T-helper 1 cell treated with Interleukin-12 subunit alpha and Interleukin-12 subunit beta and Interleukin-4 antibody, amounts not matched to agents 30 μg/mL and 1 μg/mL, for 36 hours (primary cell): ENCODE data around the gene TNFSF9.
"Not testable (repeated sequence)": the region's sequence is repeated elsewhere in the genome, so short reads cannot be mapped to it uniquely, and the experiment has no call there.

Experiments used
- H3K27ac Mint-ChIP-seq: one replicate; pipeline ENCODE4 v1.8.0; 2021; ENCODE audit warnings: mild to moderate bottlenecking, mixed read lengths
- H3K27me3 Mint-ChIP-seq: one replicate; pipeline ENCODE4 v1.8.0; 2021; ENCODE audit warnings: low read depth, mixed read lengths
- H3K36me3 Mint-ChIP-seq: one replicate; pipeline ENCODE4 v1.8.0; 2021; ENCODE audit warnings: low read depth, mixed read lengths
- H3K4me1 Mint-ChIP-seq: one replicate; pipeline ENCODE4 v1.8.0; 2021; ENCODE audit warnings: low read depth, mixed read lengths
- H3K4me3 Mint-ChIP-seq: one replicate; pipeline ENCODE4 v1.8.0; 2021; ENCODE audit warnings: mild to moderate bottlenecking, moderate library complexity, mixed read lengths
- H3K9me3 Mint-ChIP-seq: one replicate; pipeline ENCODE4 v1.8.0; 2021; ENCODE audit warnings: mixed read lengths

TNFSF9 gene

DNA sequence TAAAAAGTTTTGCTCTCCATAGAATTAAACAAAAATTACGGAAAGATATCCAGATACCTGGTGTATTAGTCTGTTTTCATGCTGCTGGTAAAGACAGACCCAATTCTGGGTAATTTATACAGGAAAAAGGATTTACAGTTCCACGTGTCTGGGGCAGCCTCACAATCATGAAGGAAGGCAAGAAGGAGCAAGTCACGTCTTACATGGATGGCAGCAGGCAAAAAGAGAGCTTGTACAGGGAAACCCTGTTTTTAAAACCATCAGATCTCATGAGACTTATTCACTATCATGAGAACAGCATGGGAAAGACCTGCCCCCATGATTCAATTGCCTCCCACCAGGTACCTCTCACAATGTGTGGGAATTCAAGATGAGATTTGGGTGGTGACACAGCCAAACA is 35.9 kb downstream of the TNFSF9 start:
- peaks cover 27% of the 10 kb centered on the region for H3K27me3 Mint-ChIP-seq
- peaks cover 24% of the 10 kb centered on the region for H3K9me3 Mint-ChIP-seq
- not testable (repeated sequence) for H3K4me1 Mint-ChIP-seq, H3K27ac Mint-ChIP-seq, H3K4me3 Mint-ChIP-seq, H3K36me3 Mint-ChIP-seq

GRCh38 chr19:6568010-6568526 is 37.2 kb downstream of the TNFSF9 start:
- Mint-ChIP-seq H3K9me3 (peaks cover 24% of the 10 kb centered on the region), H3K27me3 (peaks cover 23% of the 10 kb centered on the region), H3K27ac (no peak overlapping the region), H3K4me3 (no peak overlapping the region), H3K36me3 (peaks cover 2% of the 10 kb centered on the region), H3K4me1 (peaks cover 2% of the 10 kb centered on the region)

DNA sequence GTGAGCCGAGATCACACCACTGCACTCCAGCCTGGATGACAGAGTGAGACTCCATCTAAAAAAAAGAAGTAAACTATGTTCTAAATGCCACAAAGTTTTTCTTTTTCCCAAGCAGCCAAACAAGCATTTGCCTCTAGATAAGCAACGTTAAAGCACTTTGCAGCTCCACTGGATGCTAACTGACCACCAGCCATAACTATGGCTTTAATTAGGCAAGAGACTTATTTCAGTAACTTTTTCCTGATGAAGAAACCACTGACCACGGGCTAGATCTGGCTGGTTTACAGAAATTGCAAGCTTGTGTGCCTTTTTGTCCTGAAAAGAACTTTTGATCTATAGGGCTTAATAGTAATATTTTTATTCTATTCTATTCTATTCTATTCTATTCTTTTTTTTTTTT is 38.0 kb downstream of the TNFSF9 start:
- H3K36me3 Mint-ChIP-seq = peaks cover 2% of the 10 kb centered on the region
- peaks cover 22% of the 10 kb centered on the region for H3K9me3 Mint-ChIP-seq
- H3K4me1 Mint-ChIP-seq = peaks cover 2% of the 10 kb centered on the region
- peaks cover 23% of the 10 kb centered on the region for H3K27me3 Mint-ChIP-seq
- H3K4me3 Mint-ChIP-seq = no peak overlapping the region
- no peak overlapping the region for H3K27ac Mint-ChIP-seq

DNA sequence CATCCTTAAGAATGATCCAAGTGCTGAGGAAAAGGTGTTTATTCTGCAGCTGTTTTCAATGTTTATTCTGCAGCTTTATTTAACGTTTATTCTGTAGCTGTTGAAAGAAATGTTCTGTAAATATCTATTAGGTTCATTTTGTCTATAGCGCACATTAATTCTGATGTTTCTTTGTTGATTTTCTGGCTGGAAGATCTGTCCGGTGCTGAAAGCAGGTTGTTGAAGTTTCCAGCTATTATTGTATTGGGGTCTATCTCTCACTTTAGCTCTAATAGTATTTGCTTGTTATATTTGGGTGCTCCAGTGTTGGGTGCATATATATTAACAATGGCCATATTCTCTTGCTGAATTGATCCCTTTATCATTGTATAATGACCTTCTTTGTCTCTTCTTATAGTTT is 39.9 kb downstream of the TNFSF9 start:
- Mint-ChIP-seq H3K4me1 (peaks cover 2% of the 10 kb centered on the region), H3K9me3 (peaks cover 11% of the 10 kb centered on the region), H3K36me3 (no peaks in the 10 kb centered on the region), H3K4me3 (no peak overlapping the region), H3K27me3 (peaks cover 16% of the 10 kb centered on the region), H3K27ac (no peak overlapping the region)

DNA sequence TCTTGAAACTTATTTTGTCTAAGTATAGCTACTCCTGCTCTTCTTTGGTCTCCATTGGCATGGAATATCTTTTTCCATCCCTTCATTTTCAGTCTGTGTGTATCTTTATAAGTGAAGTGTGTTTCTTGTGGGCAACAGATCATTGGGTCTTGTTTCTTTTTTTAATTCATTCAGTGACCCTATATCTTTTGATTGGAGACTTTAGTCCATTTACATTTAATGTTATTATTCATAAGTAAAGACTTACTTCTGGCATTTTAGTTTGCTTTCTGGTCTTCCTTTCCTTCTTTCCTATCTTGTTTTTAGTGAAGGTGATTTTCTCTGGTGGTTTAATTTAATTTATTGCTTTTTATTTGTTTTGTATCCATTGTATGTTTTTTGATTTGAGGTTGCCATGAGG is 40.3 kb downstream of the TNFSF9 start:
- H3K4me3 Mint-ChIP-seq = no peak overlapping the region
- H3K9me3 Mint-ChIP-seq = peaks cover 11% of the 10 kb centered on the region
- peaks cover 2% of the 10 kb centered on the region for H3K4me1 Mint-ChIP-seq
- H3K27ac Mint-ChIP-seq = no peak overlapping the region
- no peaks in the 10 kb centered on the region for H3K36me3 Mint-ChIP-seq
- peaks cover 16% of the 10 kb centered on the region for H3K27me3 Mint-ChIP-seq

DNA sequence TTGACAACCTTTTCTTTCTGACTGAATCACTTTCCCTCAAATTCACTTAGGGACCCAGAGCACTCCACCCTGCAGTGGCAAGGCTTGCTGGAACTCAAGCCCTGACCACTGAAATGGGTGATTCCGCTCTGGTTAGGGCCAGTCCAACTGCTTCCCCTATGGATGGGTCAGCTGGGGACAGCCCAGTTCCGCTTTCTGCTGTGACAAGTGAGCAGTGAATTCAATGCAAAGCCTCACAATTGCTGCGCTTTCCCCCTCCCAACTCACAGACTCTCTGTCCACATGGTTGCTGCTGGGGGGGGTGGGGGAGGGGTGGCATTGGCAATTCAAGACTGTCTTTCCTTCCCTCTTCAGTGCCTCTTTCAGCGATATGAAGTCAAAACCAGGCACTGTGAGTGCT is 41.4 kb downstream of the TNFSF9 start:
- peaks cover 6% of the 10 kb centered on the region for H3K9me3 Mint-ChIP-seq
- H3K4me1 Mint-ChIP-seq = peaks cover 2% of the 10 kb centered on the region
- peaks cover 16% of the 10 kb centered on the region for H3K27me3 Mint-ChIP-seq
- no peak overlapping the region for H3K4me3 Mint-ChIP-seq
- H3K27ac Mint-ChIP-seq = no peak overlapping the region
- H3K36me3 Mint-ChIP-seq = no peaks in the 10 kb centered on the region

GRCh38 chr19:6573350-6573749 is 42.5 kb downstream of the TNFSF9 start:
- Mint-ChIP-seq H3K27ac (no peak overlapping the region), H3K36me3 (no peaks in the 10 kb centered on the region), H3K4me1 (peaks cover 4% of the 10 kb centered on the region), H3K9me3 (peaks cover 6% of the 10 kb centered on the region), H3K4me3 (no peak overlapping the region), H3K27me3 (peaks cover 11% of the 10 kb centered on the region)

DNA sequence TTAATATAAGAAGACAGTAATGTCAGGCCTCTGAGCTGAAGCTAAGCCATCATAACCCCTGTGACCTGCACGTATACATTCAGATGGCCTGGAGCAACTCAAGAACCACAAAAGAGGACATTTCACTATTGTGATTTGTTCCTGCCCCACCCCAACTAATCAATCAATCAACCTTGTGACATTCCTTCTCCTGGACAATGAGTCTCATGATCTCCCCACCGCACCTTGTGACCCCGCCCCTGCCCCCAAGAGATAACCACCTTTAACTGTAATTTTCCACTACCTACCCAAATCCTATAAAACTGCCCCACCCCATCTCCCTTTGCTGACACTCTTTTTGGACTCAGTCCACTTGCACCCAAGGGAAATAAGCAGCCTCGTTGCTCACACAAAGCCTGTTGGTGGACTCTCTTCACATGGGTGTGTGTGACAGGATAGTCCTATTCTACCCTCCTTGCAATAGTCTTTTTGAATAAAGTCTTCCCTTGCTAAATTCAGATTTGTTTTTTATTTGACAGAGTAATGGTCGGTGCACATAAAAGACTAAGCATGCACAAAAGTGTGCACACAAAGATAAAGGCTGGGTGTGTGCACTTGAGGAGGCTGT is 46.1 kb downstream of the TNFSF9 start:
- H3K4me3 Mint-ChIP-seq = no peak overlapping the region
- peaks cover 14% of the 10 kb centered on the region for H3K4me1 Mint-ChIP-seq
- H3K9me3 Mint-ChIP-seq = no peaks in the 10 kb centered on the region
- H3K27me3 Mint-ChIP-seq = peaks cover under 1% of the 10 kb centered on the region
- peaks cover 11% of the 10 kb centered on the region for H3K36me3 Mint-ChIP-seq
- no peak overlapping the region for H3K27ac Mint-ChIP-seq

- Mint-ChIP-seq H3K4me3 (no peak overlapping the region), H3K4me1 (peaks cover 14% of the 10 kb centered on the region), H3K27me3 (no peaks in the 10 kb centered on the region), H3K9me3 (no peaks in the 10 kb centered on the region), H3K27ac (no peak overlapping the region), H3K36me3 (peaks cover 13% of the 10 kb centered on the region)
Measured at GRCh38 chr19:6577476-6578125, 46.8 kb downstream of the TNFSF9 start.

GRCh38 chr19:6579450-6580178 is 48.8 kb downstream of the TNFSF9 start:
- H3K4me3 Mint-ChIP-seq = no peak overlapping the region
- H3K4me1 Mint-ChIP-seq = peaks cover 14% of the 10 kb centered on the region
- no peaks in the 10 kb centered on the region for H3K9me3 Mint-ChIP-seq
- peak overlapping the region; percentile 11 for H3K27ac Mint-ChIP-seq
- peaks cover 16% of the 10 kb centered on the region for H3K36me3 Mint-ChIP-seq
- H3K27me3 Mint-ChIP-seq = no peaks in the 10 kb centered on the region

- H3K36me3 Mint-ChIP-seq = peaks cover 20% of the 10 kb centered on the region
- no peak overlapping the region for H3K27ac Mint-ChIP-seq
- H3K9me3 Mint-ChIP-seq = no peaks in the 10 kb centered on the region
- no peak overlapping the region for H3K4me3 Mint-ChIP-seq
- no peaks in the 10 kb centered on the region for H3K27me3 Mint-ChIP-seq
- H3K4me1 Mint-ChIP-seq = peaks cover 14% of the 10 kb centered on the region
Measured at GRCh38 chr19:6580313-6580712, 49.5 kb downstream of the TNFSF9 start.

DNA sequence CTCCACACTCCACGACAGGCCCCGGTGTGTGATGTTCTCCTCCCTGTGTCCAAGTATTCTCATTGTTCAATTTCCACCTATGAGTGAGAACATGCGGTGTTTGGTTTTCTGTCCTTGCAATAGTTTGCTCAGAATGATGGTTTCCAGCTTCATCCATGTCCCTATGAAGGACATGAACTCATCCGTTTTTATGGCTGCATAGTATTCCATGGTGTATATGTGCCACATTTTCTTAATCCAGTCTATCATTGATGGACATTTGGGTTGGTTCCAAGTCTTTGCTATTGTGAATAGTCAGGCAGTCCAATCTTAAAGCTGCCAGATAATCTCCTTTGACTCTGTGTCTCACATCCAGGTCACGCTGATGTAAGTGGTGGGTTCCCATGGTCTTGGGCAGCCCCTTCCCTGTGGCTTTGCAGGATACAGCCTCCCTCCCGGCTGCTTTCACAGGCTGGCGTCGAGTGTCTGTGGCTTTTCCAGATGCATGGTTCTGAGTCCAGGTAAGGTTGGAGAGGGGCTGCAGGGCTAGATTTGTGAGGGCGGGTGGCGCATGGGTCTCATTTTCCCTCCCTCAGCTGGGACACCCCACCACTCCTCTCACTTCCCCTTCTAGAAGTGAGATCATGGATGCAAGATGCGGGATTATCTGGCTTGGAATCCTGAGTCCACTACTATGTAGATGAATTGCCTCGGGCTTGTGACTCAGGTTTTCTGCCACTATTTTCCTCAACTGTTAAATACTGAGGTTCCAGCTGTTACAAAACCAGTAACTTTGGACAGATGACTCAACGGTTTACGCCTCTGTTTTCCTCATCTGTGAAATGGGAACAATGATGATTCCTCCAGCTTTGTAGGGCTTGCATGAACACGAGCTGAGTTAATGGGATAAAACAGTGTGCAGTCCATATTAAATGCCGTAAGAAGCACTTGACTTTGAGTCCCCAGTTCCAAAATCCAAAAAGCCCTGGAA is 52.0 kb downstream of the TNFSF9 start:
- H3K4me3 Mint-ChIP-seq, H3K9me3 Mint-ChIP-seq, H3K27me3 Mint-ChIP-seq, H3K27ac Mint-ChIP-seq: not testable (repeated sequence)
- H3K36me3 Mint-ChIP-seq = peaks cover 33% of the 10 kb centered on the region
- H3K4me1 Mint-ChIP-seq = peaks cover 26% of the 10 kb centered on the region
